A549 (cell line): Measurements from ENCODE around the gene FBXO28. TPM values are rescaled to one million over a fixed set of nuclear protein-coding genes. Genes with fewer than 3 reads are reported as not detected.

Experiments used
- ATAC-seq, 2 experiments: fragments of 200-7000 bp in 1 of 2; fragments of >200 bp in 1 of 2; cut with Nextera tagmentation in 1 of 2; cut with Tn5 transposase in 1 of 2; 3 replicates each; pipeline versions ENCODE4 v1.8.0 to v1.9.1; 2018 to 2020; ENCODE audit warnings: mild to moderate bottlenecking in 1 of 2, moderate library complexity in 1 of 2
- CTCF ChIA-PET: fragments of 300-600 bp; sonication (Branson Sonifier 250); formaldehyde crosslinking; extraction: SDS; loops from one replicate; lab custom pipeline; 2021; ENCODE audit warnings: antibody characterized with exemption, inconsistent platforms; lab: Yijun Ruan, JAX
- POLR2A ChIA-PET: fragments of 350-600 bp; formaldehyde crosslinking; extraction: SDS; loops from one replicate; lab custom pipeline; 2021; ENCODE audit warnings: antibody characterized with exemption, inconsistent platforms; lab: Yijun Ruan, JAX
- DNase-seq, 2 experiments: peaks; one replicate each; pipeline versions ENCODE4 v3.0.0 to v3.0.0-alpha.2; 2011 to 2016; ENCODE audit warnings: low read depth in 1 of 2, low spot score in 1 of 2
- FAIRE-seq: peaks from 2 replicates; lab custom pipeline; 2011; peaks lifted over from hg19 to GRCh38; lab: Jason Lieb, UNC
- H3K27ac ChIP-seq, 2 experiments: fragments of >200 bp; sonication (Bioruptor Twin); formaldehyde crosslinking; 3 replicates each; pipeline ENCODE4 v1.5.1; 2016 to 2017
- H3K4me1 ChIP-seq: fragments of >200 bp; sonication (Bioruptor Twin); formaldehyde crosslinking; 3 replicates; pipeline ENCODE4 v1.6.1; 2016
- H3K4me2 ChIP-seq: fragments of >200 bp; sonication (Bioruptor Twin); formaldehyde crosslinking; 3 replicates; pipeline ENCODE4 v1.6.1; 2016
- H3K4me3 ChIP-seq: fragments of >200 bp; sonication (Bioruptor Twin); formaldehyde crosslinking; 3 replicates; pipeline ENCODE4 v1.5.1; 2016
- H3K9me3 ChIP-seq: fragments of >200 bp; sonication (Bioruptor Twin); formaldehyde crosslinking; 3 replicates; pipeline ENCODE4 v1.6.1; 2016
- BHLHE40 ChIP-seq: IDR thresholded peaks from 2 replicates; pipeline ENCODE4 v1.6.1; 2012; ENCODE audit warnings: low read depth, low read length, inconsistent platforms
- CBX2 ChIP-seq: fragments of 200-600 bp; sonication (generic); IDR thresholded peaks from 2 replicates; pipeline ENCODE4 v1.6.1; 2016; ENCODE audit warnings: low read depth, mild to moderate bottlenecking, borderline replicate concordance
- CHD4 ChIP-seq: fragments of 200-600 bp; sonication (generic); IDR thresholded peaks from 2 replicates; pipeline ENCODE4 v1.6.1; 2016; ENCODE audit warnings: antibody characterized with exemption, mild to moderate bottlenecking, borderline replicate concordance
- EHF ChIP-seq: fragments of 250-450 bp; sonication (Bioruptor Pico); IDR thresholded peaks from 2 replicates; pipeline ENCODE4 v1.5.0; 2020; ENCODE audit warnings: mild to moderate bottlenecking
- EP300 ChIP-seq, 2 experiments: fragments of >200 bp; sonication (Bioruptor Twin); formaldehyde crosslinking; IDR thresholded peaks; 2 replicates in 1 of 2; 3 replicates in 1 of 2; pipeline ENCODE4 v1.6.1; 2016 to 2017
- FOXS1 ChIP-seq: fragments of 250-450 bp; sonication (Bioruptor Pico); IDR thresholded peaks from 2 replicates; pipeline ENCODE4 v1.5.0; 2020; ENCODE audit warnings: mild to moderate bottlenecking, moderate library complexity
- HDAC2 ChIP-seq: fragments of 200-600 bp; sonication (generic); IDR thresholded peaks from 2 replicates; pipeline ENCODE4 v1.6.1; 2016
- HEYL ChIP-seq: fragments of 250-450 bp; sonication (Bioruptor Pico); IDR thresholded peaks from 2 replicates; pipeline ENCODE4 v1.8.0; 2021; ENCODE audit warnings: mild to moderate bottlenecking, moderate library complexity
- HOXB13 ChIP-seq: fragments of 250-450 bp; sonication (Bioruptor Pico); IDR thresholded peaks from 2 replicates; pipeline ENCODE4 v1.5.0; 2020; ENCODE audit warnings: low read depth, mild to moderate bottlenecking, moderate library complexity
- JUN ChIP-seq, 2 experiments: fragments of >200 bp; sonication (Bioruptor Twin); formaldehyde crosslinking; IDR thresholded peaks; 2 replicates in 1 of 2; 3 replicates in 1 of 2; pipeline ENCODE4 v1.6.1; 2016 to 2017
- KDM5A ChIP-seq: fragments of 200-600 bp; sonication (generic); IDR thresholded peaks from 2 replicates; pipeline ENCODE4 v1.6.1; 2016; ENCODE audit warnings: antibody characterized with exemption, mild to moderate bottlenecking
- NFE2L2 ChIP-seq: fragments of 150-350 bp; conservative IDR thresholded peaks from 2 replicates; pipeline ENCODE4 v1.6.1; 2014; ENCODE audit warnings: low read length
- PHF8 ChIP-seq: fragments of 200-600 bp; sonication (generic); IDR thresholded peaks from 2 replicates; pipeline ENCODE4 v1.6.1; 2016; ENCODE audit warnings: low read depth, mild to moderate bottlenecking, antibody characterized with exemption, moderate library complexity, borderline replicate concordance
- POLR2A ChIP-seq: IDR thresholded peaks from 2 replicates; pipeline ENCODE4 v1.6.1; 2012; ENCODE audit warnings: mild to moderate bottlenecking, low read length
- POLR2AphosphoS2 ChIP-seq: conservative IDR thresholded peaks from 2 replicates; pipeline ENCODE4 v1.6.1; 2012; ENCODE audit warnings: low read length, improper control_type of control experiment, inconsistent platforms
- RAD21 ChIP-seq, 2 experiments: fragments of >200 bp in 1 of 2; sonication (Bioruptor Twin) in 1 of 2; formaldehyde crosslinking in 1 of 2; IDR thresholded peaks in 1 of 2; conservative IDR thresholded peaks in 1 of 2; 2 replicates in 1 of 2; 3 replicates in 1 of 2; pipeline ENCODE4 v1.6.1; 2012 to 2018; ENCODE audit warnings: inconsistent platforms in 1 of 2
- RFX5 ChIP-seq: fragments of 450-650 bp; IDR thresholded peaks from 2 replicates; pipeline ENCODE4 v1.7.1; 2014; ENCODE audit warnings: antibody characterized with exemption, mild to moderate bottlenecking, moderate library complexity
- SMC3 ChIP-seq: fragments of >200 bp; sonication (Bioruptor Twin); formaldehyde crosslinking; IDR thresholded peaks from 3 replicates; pipeline ENCODE4 v1.6.1; 2018; ENCODE audit warnings: inconsistent platforms
- SREBF2 ChIP-seq: fragments of 450-650 bp; IDR thresholded peaks from 2 replicates; pipeline ENCODE4 v1.6.1; 2014; ENCODE audit warnings: mild to moderate bottlenecking, moderate library complexity
- ZSCAN20 ChIP-seq: fragments of 250-450 bp; sonication (Bioruptor Pico); IDR thresholded peaks from 2 replicates; pipeline ENCODE4 v1.8.0; 2022; ENCODE audit warnings: mild to moderate bottlenecking, moderate library complexity
- WGBS: methylation state at CpG from one replicate; pipeline ENCODE4 v1.1.6; 2017; ENCODE audit errors: missing lambda C conversion rate; 5-methylcytosine and 5-hydroxymethylcytosine counted together
- polyA plus RNA-seq, 4 experiments: library from polyadenylated mRNA; depleted of rRNA in 3 of 4; stranded (reverse); fragments of >200 nt; fragmentation: RNase III in 1 of 4; extraction: RNeasy Plus Mini Kit Qiagen cat#74134 plus additional on column Dnase treatment in 1 of 4; gene quantifications; 2 replicates in 3 of 4; 3 replicates in 1 of 4; pipeline ENCODE4 v1.2.3, GENCODE V29; 2011 to 2017
- TF ChIP-seq, protein P1 (sequence below): fragments of 200-600 bp; sonication (generic); IDR thresholded peaks from 2 replicates; pipeline ENCODE4 v1.6.1; 2016; ENCODE audit warnings: antibody characterized with exemption, mild to moderate bottlenecking, moderate library complexity
- TF ChIP-seq, protein P2 (sequence below): fragments of 150-350 bp; IDR thresholded peaks from 2 replicates; pipeline ENCODE4 v1.6.1; 2014; ENCODE audit warnings: low read depth, mild to moderate bottlenecking, low read length

FBXO28 gene
- polyA plus RNA-seq, 2 of the 4 experiments (the other 2 are of a cell fraction) = 19.1 to 31.5 TPM

DNA sequence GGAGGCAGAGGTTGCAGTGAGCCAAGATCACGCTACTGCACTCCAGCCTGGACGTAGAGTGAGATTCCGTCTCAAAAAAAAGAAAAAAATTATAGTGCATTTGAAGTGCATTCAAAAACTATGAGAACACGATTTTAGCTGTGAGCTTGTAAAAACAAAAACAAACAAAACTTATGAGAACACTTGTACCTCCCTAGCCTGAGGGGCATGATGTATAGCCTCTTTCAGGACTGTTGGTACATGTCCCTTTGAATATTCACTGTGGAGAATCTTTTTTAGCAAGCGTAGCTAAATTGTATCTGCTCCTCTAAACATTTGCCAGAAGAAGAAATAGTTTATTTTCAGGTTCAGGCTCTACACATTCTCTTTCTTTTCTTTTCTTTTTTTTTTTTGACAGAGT is 59.6 kb downstream of the FBXO28 start:
- ChIA-PET CTCF (interaction anchor here (1.1 kb wide), 1 partner anchor 9 kb away, joined by 4 read pairs; no protein-coding TSS in a partner anchor), POLR2A (interaction anchor here (1.2 kb wide), 1 partner anchor 9 kb away, joined by 3 read pairs; the partner anchor contains the start of gene DEGS1)
- ATAC-seq (no peak), FAIRE-seq (no peak), DNase-seq (no peak)
- H3K4me3 ChIP-seq = no peak overlapping the region
- no peaks in the 10 kb centered on the region for H3K9me3 ChIP-seq
- H3K27ac ChIP-seq = no peak overlapping the region
- no peak for TF ChIP-seq JUN (IDR thresholded peaks at IDR 0.05)
- TF ChIP-seq FOXS1 (CRISPR knock-in tag) = no peak
- TF ChIP-seq, protein P1, sequence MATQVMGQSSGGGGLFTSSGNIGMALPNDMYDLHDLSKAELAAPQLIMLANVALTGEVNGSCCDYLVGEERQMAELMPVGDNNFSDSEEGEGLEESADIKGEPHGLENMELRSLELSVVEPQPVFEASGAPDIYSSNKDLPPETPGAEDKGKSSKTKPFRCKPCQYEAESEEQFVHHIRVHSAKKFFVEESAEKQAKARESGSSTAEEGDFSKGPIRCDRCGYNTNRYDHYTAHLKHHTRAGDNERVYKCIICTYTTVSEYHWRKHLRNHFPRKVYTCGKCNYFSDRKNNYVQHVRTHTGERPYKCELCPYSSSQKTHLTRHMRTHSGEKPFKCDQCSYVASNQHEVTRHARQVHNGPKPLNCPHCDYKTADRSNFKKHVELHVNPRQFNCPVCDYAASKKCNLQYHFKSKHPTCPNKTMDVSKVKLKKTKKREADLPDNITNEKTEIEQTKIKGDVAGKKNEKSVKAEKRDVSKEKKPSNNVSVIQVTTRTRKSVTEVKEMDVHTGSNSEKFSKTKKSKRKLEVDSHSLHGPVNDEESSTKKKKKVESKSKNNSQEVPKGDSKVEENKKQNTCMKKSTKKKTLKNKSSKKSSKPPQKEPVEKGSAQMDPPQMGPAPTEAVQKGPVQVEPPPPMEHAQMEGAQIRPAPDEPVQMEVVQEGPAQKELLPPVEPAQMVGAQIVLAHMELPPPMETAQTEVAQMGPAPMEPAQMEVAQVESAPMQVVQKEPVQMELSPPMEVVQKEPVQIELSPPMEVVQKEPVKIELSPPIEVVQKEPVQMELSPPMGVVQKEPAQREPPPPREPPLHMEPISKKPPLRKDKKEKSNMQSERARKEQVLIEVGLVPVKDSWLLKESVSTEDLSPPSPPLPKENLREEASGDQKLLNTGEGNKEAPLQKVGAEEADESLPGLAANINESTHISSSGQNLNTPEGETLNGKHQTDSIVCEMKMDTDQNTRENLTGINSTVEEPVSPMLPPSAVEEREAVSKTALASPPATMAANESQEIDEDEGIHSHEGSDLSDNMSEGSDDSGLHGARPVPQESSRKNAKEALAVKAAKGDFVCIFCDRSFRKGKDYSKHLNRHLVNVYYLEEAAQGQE = no peak
- no peak for TF ChIP-seq BHLHE40
- no peak for TF ChIP-seq EP300 (IDR thresholded peaks at IDR 0.05)
- no peak for TF ChIP-seq ZSCAN20 (CRISPR knock-in tag)
- TF ChIP-seq POLR2AphosphoS2 = no peak
- TF ChIP-seq SREBF2 = no peak
- no peak for TF ChIP-seq NFE2L2
- TF ChIP-seq PHF8 = no peak
- TF ChIP-seq CBX2 = no peak
- no peak for TF ChIP-seq RAD21 (conservative IDR thresholded peaks at IDR 0.05 in 1 of 2, IDR thresholded peaks at IDR 0.05 in 1 of 2)
- no peak for TF ChIP-seq EHF
- TF ChIP-seq POLR2A = no peak
- TF ChIP-seq HDAC2 = no peak
- TF ChIP-seq, protein P2, sequence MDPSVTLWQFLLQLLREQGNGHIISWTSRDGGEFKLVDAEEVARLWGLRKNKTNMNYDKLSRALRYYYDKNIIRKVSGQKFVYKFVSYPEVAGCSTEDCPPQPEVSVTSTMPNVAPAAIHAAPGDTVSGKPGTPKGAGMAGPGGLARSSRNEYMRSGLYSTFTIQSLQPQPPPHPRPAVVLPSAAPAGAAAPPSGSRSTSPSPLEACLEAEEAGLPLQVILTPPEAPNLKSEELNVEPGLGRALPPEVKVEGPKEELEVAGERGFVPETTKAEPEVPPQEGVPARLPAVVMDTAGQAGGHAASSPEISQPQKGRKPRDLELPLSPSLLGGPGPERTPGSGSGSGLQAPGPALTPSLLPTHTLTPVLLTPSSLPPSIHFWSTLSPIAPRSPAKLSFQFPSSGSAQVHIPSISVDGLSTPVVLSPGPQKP = no peak
- TF ChIP-seq RFX5 = no peak
- no peak for TF ChIP-seq HOXB13 (CRISPR knock-in tag)
- H3K4me1 ChIP-seq = peaks cover 13% of the 10 kb centered on the region
- 74% methylated on average over 5 of the region's 5 CpGs for whole genome bisulfite sequencing
- H3K4me2 ChIP-seq = no peak overlapping the region

DNA sequence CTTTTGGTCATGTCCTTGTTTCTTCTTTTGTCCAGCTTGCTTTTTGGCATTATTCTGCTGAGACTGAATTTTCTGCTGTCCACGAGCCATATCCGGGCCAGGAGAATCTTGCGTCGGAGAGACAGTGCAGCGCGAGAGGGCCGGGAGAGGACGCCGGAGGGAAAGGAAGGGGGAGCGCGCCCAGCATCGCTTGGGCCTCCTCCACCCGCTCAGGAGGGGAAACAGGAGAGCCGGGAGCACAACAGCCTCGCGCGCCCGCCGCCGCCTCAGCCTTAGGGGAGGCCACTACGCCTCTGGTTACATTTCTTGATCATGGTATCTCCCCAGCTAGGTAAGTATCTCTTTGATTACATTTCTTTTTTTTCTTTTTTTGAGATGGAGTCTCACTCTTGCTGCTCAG is 61.7 kb downstream of the FBXO28 start:
- H3K4me3 ChIP-seq = no peak overlapping the region
- WGBS = 90% methylated on average over 21 of the region's 21 CpGs
- H3K27ac ChIP-seq = no peak overlapping the region

More for the DNA sequence above, 61.7 kb downstream of the FBXO28 start:
- Histone ChIP-seq H3K9me3 (no peaks in the 10 kb centered on the region), H3K4me1 (no peaks in the 10 kb centered on the region), H3K4me2 (no peak overlapping the region)
- CTCF ChIA-PET = no interaction called here
- TF ChIP-seq FOXS1 (CRISPR knock-in tag) (no peak), POLR2AphosphoS2 (no peak), SMC3 (no peak), SREBF2 (no peak), CHD4 (no peak), HEYL (no peak), KDM5A (no peak)
- FAIRE-seq = no peak
- POLR2A ChIA-PET = no interaction called here
- peak; percentile 77 to 90 for ATAC-seq
- DNase-seq = peak in 1 of 2 experiments; percentile 29
